Gastroesophageal sphincter (tissue), 4 donors: ENCODE measurements around the gene EFEMP1. TPM values are rescaled to one million over a fixed set of nuclear protein-coding genes. Genes with fewer than 3 reads are reported as not detected.

Experiments used
- ATAC-seq: fragments of 150-250 bp; one replicate; pipeline ENCODE4 v1.9.1; 2016; ENCODE audit warnings: mild to moderate bottlenecking, moderate library complexity
- H3K27ac ChIP-seq, 4 donors: fragments of 200-600 bp; sonication (generic) in 3 of 4; 1 replicate in 3 of 4; 2 replicates in 1 of 4; pipeline ENCODE4 v1.5.1; 2016 to 2019
- H3K27me3 ChIP-seq: fragments of 200-600 bp; sonication (generic); one replicate; pipeline ENCODE4 v1.5.1; 2019
- H3K36me3 ChIP-seq, 2 donors: fragments of 200-600 bp; sonication (generic); one replicate each; pipeline ENCODE4 v1.5.1; 2019; ENCODE audit warnings: control low read depth in 1 of 2
- H3K4me1 ChIP-seq, 3 donors: fragments of 200-600 bp; sonication (generic); 1 replicate in 2 of 3; 2 replicates in 1 of 3; pipeline ENCODE4 v1.5.1; 2016 to 2019; ENCODE audit warnings: control low read depth in 2 of 3
- H3K4me3 ChIP-seq, 2 donors: fragments of 200-600 bp; sonication (generic); one replicate each; pipeline ENCODE4 v1.5.1; 2019; ENCODE audit warnings: mild to moderate bottlenecking in 1 of 2, moderate library complexity in 1 of 2
- H3K9me3 ChIP-seq, 3 donors: fragments of 200-600 bp; sonication (generic); one replicate each; pipeline ENCODE4 v1.5.1; 2017 to 2019; ENCODE audit warnings: control low read depth in 2 of 3
- CTCF ChIP-seq, 4 experiments: fragments of 200-600 bp in 2 of 4; fragments of 450-650 bp in 2 of 4; sonication (generic) in 1 of 4; IDR thresholded peaks; one replicate each; pipeline ENCODE4 v1.5.1; 2017 to 2019; ENCODE audit warnings: antibody characterized with exemption in 4 of 4, mild to moderate bottlenecking in 2 of 4, moderate library complexity in 2 of 4
- EP300 ChIP-seq: sonication (generic); formaldehyde crosslinking; IDR thresholded peaks from one replicate; pipeline ENCODE4 v1.6.1; 2017; ENCODE audit warnings: antibody characterized with exemption, mild to moderate bottlenecking
- POLR2A ChIP-seq, 2 donors: fragments of 450-650 bp; IDR thresholded peaks; one replicate each; pipeline ENCODE4 v1.6.1; 2017; ENCODE audit warnings: antibody characterized with exemption in 2 of 2, mild to moderate bottlenecking in 2 of 2, moderate library complexity in 1 of 2
- POLR2AphosphoS5 ChIP-seq: sonication (generic); formaldehyde crosslinking; IDR thresholded peaks from one replicate; pipeline ENCODE4 v1.6.1; 2017; ENCODE audit warnings: antibody characterized with exemption
- WGBS, 2 donors: methylation state at CpG; one replicate each; pipeline ENCODE4 v1.1.5; 2018; ENCODE audit warnings: low coverage in 1 of 2; 5-methylcytosine and 5-hydroxymethylcytosine counted together
- total RNA-seq, 4 donors: library from RNA; depleted of rRNA; stranded (reverse); fragments of >200 nt; gene quantifications; one replicate each; pipeline ENCODE4 v1.1.0, GENCODE V29; 2016

Gene EFEMP1
- total RNA-seq, 4 donors from 2014 or later = 70.5 to 141 (median 91.9) TPM

DNA sequence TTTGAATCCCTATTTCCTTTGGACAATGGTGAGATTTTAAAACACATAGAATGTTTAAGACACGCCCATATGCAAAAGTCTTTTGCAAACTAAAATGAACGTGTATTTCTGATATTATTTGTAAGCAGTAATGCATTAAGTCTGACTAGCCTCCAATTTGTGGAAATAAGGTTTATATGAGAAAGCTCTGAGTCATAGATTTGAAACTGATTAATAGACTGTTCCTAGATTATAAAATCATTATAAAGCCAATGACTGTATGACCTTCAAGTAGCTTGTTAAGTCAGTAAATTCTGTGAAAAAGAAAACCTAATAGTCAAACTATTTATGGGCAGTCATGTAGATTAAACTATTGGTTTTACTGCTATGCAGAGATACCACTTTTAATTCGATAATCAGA lies 12.8 kb upstream of the EFEMP1 start:
- Histone ChIP-seq H3K4me3 (no peak overlapping the region), H3K27me3 (no peaks in the 10 kb centered on the region), H3K36me3 (no peaks in the 10 kb centered on the region), H3K27ac (no peak overlapping the region), H3K4me1 (no peaks in the 10 kb centered on the region), H3K9me3 (no peaks in the 10 kb centered on the region)
- no peak for TF ChIP-seq POLR2A (IDR thresholded peaks at IDR 0.05)
- no peak for TF ChIP-seq EP300
- no peak for TF ChIP-seq POLR2AphosphoS5
- no peak for TF ChIP-seq CTCF (IDR thresholded peaks at IDR 0.05)
- ATAC-seq = no peak
- WGBS, 2 donors = 36 to 51% methylated on average over 3 of the region's 3 CpGs

GRCh38 chr2:55934337-55934736 lies 10.8 kb upstream of the EFEMP1 start:
- Histone ChIP-seq H3K4me1 (no peaks in the 10 kb centered on the region), H3K9me3 (no peaks in the 10 kb centered on the region), H3K36me3 (no peaks in the 10 kb centered on the region), H3K27me3 (no peaks in the 10 kb centered on the region), H3K4me3 (no peak overlapping the region), H3K27ac (no peak overlapping the region)
- WGBS, 2 donors = 57 to 69% methylated on average over 2 of the region's 2 CpGs
- no peak for TF ChIP-seq POLR2AphosphoS5
- no peak for TF ChIP-seq POLR2A (IDR thresholded peaks at IDR 0.05)
- TF ChIP-seq CTCF (IDR thresholded peaks at IDR 0.05) = no peak
- no peak for TF ChIP-seq EP300
- no peak for ATAC-seq

GRCh38 chr2:55932843-55933242 lies 9.3 kb upstream of the EFEMP1 start:
- ATAC-seq = no peak
- Histone ChIP-seq H3K4me3 (no peak overlapping the region), H3K4me1 (no peaks in the 10 kb centered on the region), H3K27me3 (peaks cover 10% of the 10 kb centered on the region), H3K9me3 (no peaks in the 10 kb centered on the region), H3K36me3 (no peaks in the 10 kb centered on the region), H3K27ac (no peak overlapping the region)
- WGBS, 2 donors = 79 to 83% methylated on average over 3 of the region's 3 CpGs
- TF ChIP-seq EP300 (no peak), POLR2AphosphoS5 (no peak), POLR2A (IDR thresholded peaks at IDR 0.05) (no peak), CTCF (IDR thresholded peaks at IDR 0.05) (no peak)

- ATAC-seq = no peak
- TF ChIP-seq CTCF (IDR thresholded peaks at IDR 0.05) (no peak), EP300 (no peak)
- Histone ChIP-seq H3K4me1 (no peaks in the 10 kb centered on the region), H3K27me3 (peaks cover 22% of the 10 kb centered on the region), H3K4me3 (no peak overlapping the region), H3K27ac (no peak overlapping the region), H3K9me3 (no peaks in the 10 kb centered on the region), H3K36me3 (no peaks in the 10 kb centered on the region)
- WGBS, 2 donors = 51 to 70% methylated on average over 3 of the region's 3 CpGs
These were observed 7.7 kb upstream of the EFEMP1 start for GRCh38 chr2:55931281-55931680.

- Histone ChIP-seq H3K4me1 (no peaks in the 10 kb centered on the region), H3K4me3 (no peak overlapping the region), H3K27ac (no peak overlapping the region), H3K9me3 (no peaks in the 10 kb centered on the region), H3K27me3 (peaks cover 35% of the 10 kb centered on the region), H3K36me3 (no peaks in the 10 kb centered on the region)
- TF ChIP-seq EP300 = no peak
- no peak for TF ChIP-seq POLR2AphosphoS5
- TF ChIP-seq POLR2A (IDR thresholded peaks at IDR 0.05) = no peak
- TF ChIP-seq CTCF (IDR thresholded peaks at IDR 0.05) = no peak
- ATAC-seq = no peak
- WGBS, 2 donors = 86 to 89% methylated on average over 2 to 3 of the region's 3 CpGs
These were observed 5.9 kb upstream of the EFEMP1 start for GRCh38 chr2:55929476-55929875.
